ENCODE measurements around the gene GPC1.

Gene GPC1

GRCh38 chr2:240454106-240454901, 18.8 kb downstream of the GPC1 start:
- no peak for DNase-seq (ENCODE audit: low read depth in 1 of 2, low spot score in 1 of 2)

- DNase-seq (ENCODE audit: low read depth in 1 of 2, low spot score in 1 of 2) = no peak
Observed at GRCh38 chr2:240455272-240455646, 19.8 kb downstream of the GPC1 start.

DNA sequence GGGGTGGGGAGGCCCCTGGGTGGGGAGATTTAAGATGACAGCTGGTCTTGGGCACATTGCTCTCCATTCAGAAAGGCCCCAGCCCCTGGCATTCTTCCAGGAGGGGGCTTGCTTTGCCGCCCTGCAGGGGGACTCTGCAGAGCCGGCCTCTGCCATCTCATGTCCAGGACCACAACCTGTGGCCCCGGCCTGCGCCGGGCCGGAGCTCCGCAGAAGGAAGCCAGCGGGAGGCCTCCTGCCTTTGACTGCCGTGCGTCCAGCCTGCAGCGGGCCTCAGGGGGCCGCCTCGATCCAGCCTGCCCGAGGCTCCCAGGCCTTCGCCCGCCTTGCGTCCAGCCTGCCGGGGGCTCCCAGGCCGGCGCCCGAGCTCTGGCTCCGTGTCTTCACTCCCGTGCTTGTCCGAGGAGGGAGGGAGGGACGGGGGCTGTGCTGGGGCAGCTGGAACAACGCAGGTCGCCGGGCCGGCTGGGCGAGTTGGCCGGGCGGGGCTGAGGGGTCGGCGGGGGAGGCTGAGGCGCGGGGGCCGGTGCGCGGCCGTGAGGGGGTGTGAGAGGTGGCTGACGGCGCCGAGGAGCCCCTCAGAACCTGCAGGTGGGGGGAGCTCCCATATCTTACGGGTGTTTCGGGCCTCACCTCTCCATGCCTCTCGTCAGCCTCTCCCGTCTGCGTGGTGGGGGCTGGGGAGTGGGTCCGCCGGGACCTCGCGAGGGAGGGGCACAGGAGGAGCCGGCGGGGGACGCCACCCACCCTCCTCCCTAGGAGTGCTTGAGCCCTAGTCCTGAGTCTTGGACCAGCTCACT, 20.4 kb downstream of the GPC1 start:
- no peak for DNase-seq (ENCODE audit: low read depth in 1 of 2, low spot score in 1 of 2)

DNA sequence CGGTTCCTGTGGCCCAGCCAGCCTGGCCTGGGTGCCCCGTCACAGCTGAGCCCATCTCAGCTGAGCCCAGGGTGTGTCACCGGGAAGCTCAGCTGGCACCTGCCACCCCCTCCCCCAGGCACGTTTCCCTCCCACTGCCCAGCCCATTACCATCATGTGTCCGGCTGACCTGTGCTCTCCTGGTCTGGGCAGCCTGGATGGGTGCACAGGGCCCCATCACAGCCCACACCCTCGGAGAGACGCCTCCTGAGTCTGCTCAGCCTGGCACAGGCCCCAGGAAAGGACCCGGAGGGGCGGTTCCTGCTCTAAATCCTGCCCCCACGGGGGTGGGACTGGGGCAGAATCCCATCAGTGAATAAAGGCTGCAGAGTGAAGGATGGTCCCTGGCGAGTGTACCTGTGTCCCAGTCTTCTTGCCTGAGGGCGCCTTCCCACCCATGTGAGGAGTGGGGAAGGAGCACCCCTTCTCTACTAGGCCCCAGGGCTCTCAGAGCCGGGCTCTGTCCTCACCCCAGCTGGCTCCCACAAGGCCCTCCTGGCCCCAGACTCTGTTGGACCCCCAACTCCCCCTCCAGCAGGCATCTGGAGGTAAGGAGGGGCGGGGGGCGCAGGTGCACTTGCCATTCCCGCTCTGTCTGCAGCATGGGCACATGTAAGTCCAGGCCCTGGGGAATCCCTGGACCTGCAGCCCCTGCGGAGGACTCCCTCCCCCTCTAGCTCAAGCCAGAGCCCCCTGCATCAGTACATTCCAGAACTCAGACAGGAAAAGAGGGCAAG, 21.2 kb downstream of the GPC1 start:
- no peak for DNase-seq (ENCODE audit: low read depth in 1 of 2, low spot score in 1 of 2)

DNA sequence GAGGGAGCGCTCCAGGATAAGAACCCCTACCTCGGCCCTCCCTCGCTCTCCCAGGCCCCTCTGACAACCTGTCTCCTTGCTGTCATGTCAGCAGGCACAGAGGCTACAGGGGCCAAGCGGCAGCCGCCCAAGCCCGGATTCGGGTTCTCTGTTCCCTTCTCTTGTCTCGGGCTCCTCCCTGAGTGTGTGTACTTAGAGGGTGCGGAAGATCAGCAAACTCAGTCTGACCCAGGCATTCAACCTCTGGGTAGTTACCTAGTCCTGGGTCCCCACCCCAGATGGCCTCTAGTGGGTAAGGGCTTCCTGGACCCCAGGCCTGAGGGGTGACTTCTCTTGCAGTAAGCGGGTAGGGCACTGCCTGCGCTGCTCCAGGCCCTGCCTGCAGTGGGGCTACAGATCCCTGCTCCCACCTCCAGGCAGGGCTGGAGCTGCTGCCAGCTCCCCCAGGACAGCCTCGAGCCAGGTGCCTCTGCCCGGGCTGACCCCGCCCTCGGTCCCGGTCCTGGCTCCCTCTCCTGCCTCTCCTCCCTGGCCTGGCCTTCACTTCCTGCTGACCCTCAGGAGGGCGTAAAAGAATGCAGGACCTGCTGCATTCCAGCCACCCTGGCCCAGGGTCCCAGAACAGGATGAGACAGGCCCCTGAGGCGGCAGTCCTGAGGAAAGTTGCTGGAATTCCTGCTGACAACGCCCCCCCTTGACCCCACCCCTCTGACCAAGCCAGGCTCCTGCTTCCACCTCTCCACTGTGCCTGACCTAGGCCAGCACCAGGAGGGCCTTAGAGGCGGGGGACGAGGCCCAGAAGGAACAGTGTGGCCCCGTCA, 22.0 kb downstream of the GPC1 start:
- no peak for DNase-seq (ENCODE audit: low read depth in 1 of 2, low spot score in 1 of 2)

DNA sequence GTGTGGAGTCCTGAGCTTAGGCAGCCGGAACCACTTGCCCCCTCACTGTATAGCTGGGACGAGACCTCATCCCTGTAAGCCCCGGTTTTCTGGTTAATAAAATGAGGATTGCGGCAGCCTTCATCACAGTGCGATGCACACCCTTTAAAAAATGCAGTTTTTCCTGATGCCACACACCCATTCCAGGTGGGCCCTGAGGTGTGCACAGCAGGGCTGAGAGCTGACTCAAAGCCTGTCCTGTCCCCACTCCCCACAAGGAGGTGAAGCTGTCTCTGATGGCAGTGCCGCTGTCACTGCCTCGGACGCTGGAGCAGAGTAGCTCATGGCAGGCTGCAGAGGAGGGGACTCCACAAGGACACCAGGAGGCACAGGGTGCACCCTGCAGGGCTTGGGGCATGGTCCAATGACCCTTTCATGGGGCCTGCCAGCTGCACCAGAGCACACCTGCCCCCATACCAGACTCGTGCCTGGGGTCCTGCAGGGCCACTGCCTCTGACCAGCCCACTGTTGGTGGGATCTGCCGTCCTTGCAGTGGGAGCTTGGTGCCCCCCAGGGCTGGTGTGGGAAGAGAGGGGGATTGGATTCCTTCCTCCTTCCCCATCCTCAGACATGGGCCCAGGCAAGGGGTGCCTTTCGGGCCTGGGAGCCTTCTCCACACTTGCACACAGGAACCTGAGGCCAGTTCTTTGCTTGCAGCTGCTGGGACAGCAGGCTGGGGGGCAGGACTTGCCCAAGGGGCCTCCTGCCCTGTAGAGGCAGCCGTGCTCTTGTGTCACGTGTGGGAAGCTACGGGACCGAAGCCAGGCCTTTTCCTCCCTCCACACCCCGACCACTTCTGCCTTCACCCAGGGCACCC, 22.8 kb downstream of the GPC1 start:
- no peak for DNase-seq (ENCODE audit: low read depth in 1 of 2, low spot score in 1 of 2)

DNA sequence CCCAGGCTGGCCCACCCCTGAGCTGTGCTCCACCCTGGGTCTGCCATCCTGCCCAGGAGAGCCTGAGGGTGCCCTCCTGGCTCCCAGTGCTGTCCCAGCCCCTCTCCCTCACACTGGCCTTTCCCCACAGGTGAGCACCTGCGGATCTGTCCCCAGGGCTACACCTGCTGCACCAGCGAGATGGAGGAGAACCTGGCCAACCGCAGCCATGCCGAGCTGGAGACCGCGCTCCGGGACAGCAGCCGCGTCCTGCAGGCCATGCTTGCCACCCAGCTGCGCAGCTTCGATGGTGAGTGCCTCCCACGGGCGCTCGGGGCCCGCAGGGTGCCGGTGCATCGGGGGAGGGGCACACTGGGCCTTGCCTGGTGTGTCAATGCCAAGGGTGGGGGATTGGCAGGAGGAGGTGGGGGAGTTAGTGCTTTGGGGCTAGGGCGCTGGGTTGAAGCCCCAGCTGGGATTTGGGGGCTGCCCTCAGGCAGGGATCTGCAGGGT, 23.5 kb downstream of the GPC1 start:
- DNase-seq (ENCODE audit: low read depth in 1 of 2, low spot score in 1 of 2) = no peak

GRCh38 chr2:240459401-240460252, 24.2 kb downstream of the GPC1 start:
- DNase-seq (ENCODE audit: low read depth in 1 of 2, low spot score in 1 of 2) = no peak

DNA sequence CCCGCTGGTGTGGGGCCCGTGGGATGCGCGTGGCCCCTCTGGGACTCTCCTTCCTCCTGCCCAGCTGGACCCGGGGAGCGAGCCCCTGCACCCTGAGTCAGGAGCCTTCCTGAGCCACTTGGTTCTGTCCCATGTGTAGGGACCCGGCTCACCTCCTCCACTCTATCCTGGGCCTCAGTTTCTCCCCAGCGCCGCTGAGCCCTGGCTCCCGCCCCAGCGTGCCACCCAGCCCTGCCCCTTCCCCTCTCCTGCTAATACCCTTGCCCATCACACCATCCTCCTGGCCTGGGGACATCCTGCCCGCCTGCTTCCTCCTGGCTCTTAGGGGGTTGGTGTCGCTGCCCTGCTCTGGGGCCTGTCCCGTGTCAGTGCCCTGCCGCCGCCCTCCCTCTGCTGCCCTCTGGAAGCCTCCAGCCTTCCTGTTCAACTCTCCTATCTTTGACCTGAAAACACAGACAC, 24.8 kb downstream of the GPC1 start:
- DNase-seq (ENCODE audit: low read depth in 1 of 2, low spot score in 1 of 2) = no peak

GRCh38 chr2:240460781-240461431, 25.4 kb downstream of the GPC1 start:
- DNase-seq (ENCODE audit: low read depth in 1 of 2, low spot score in 1 of 2) = no peak

- no peak for DNase-seq (ENCODE audit: low read depth in 1 of 2, low spot score in 1 of 2)
Observed at GRCh38 chr2:240461471-240462072, 26.1 kb downstream of the GPC1 start.

- DNase-seq (ENCODE audit: low read depth in 1 of 2, low spot score in 1 of 2) = no peak
Observed at GRCh38 chr2:240462073-240462706, 26.7 kb downstream of the GPC1 start.

GRCh38 chr2:240462707-240463273, 27.3 kb downstream of the GPC1 start:
- DNase-seq (ENCODE audit: low read depth in 1 of 2, low spot score in 1 of 2) = no peak

DNA sequence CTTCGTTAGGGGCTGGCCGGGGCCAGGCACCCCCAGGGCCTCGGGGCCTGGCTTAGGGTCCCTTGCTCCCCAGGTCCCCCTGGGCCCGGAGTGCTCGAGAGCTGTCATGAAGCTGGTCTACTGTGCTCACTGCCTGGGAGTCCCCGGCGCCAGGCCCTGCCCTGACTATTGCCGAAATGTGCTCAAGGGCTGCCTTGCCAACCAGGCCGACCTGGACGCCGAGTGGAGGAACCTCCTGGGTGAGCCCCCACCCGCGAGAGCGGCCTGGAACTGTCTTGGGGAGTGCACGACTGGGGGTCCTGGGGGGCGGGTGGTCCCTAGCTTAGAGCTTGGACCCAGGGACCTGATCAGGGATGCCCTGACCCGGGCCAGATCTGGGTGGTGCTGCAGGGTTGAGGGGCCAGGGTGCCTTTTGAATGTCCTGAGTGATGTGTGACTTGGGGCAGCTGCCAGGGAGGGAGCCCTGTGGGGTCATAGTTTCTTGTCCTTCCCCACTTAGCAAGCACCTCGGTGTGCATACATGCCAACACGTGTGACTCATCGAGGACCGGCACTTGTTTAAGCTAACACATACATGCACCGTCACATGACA, 27.9 kb downstream of the GPC1 start:
- no peak for DNase-seq (ENCODE audit: low read depth in 1 of 2, low spot score in 1 of 2)

DNA sequence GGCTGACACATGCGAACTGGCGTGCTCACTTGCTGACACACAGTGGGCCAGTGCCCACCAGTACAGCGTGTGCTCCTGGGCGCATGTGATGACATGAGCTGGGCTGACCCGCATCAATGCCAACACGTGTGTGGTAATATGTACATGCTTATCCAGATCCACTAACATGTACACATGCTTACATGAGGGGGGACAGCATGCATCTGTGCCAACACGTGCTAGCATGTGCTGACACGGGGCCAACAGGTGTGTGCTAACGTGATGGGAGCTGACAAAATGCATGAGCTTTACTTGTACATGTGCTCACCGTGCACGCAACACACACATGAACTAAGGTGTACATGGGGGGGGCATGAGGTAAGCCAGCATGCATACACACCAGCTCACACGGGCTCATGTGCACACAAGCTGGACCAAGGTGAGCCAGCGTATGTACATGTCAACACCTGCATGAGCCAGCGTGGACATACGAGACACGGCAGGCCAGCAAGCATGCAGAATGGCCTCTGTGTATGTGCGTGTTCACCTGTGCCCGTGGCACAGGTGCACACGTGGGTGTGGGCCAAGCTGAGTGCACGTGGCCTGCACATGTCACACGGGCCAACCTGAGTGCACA, 28.5 kb downstream of the GPC1 start:
- peak in 1 of 2 donors; percentile 2 for DNase-seq (ENCODE audit: low read depth in 1 of 2, low spot score in 1 of 2)
